HepG2 (cell line): ENCODE data around the gene FDXR. TPM values are rescaled to one million over a fixed set of nuclear protein-coding genes. Genes with fewer than 3 reads are reported as not detected.

ENCODE experiments used
- ATAC-seq: fragments of 200-7000 bp; cut with Tn5 transposase; 3 replicates; pipeline ENCODE4 v1.9.1; 2020; ENCODE audit warnings: mild to moderate bottlenecking, moderate library complexity
- BruUV-seq: library from RNA; stranded (reverse); fragments of 400-500 nt; replicated peaks from 2 replicates; lab custom pipeline; 2021; lab: Mats Ljungman, UMichigan
- CTCF ChIA-PET: fragments of 300-600 bp; formaldehyde crosslinking; extraction: SDS; loops from one replicate; lab custom pipeline; 2021; ENCODE audit warnings: low total read pairs, inconsistent platforms, low intra/inter-chr PET ratio; lab: Yijun Ruan, JAX
- POLR2A ChIA-PET: fragments of 350-600 bp; sonication (Branson Sonifier 250); formaldehyde crosslinking; loops from one replicate; lab custom pipeline; 2020; ENCODE audit warnings: antibody characterized with exemption, inconsistent platforms; lab: Yijun Ruan, JAX
- DNase-seq: peaks from one replicate; pipeline ENCODE4 v3.0.0-alpha.2; 2015; ENCODE audit warnings: low spot score
- FAIRE-seq: peaks from 3 replicates; lab custom pipeline; 2011; peaks lifted over from hg19 to GRCh38; lab: Jason Lieb, UNC
- H2AFZ ChIP-seq: one replicate; pipeline ENCODE4 v1.6.1; 2011; ENCODE audit warnings: low read length, inconsistent platforms
- H3K27ac ChIP-seq: fragments of 300-600 bp; 3 replicates; pipeline ENCODE4 v1.8.0; 2011; ENCODE audit warnings: mixed run types, mild to moderate bottlenecking, mixed read lengths, low read length, inconsistent platforms; ENCODE audit not compliant: insufficient read depth; ENCODE audit errors: extremely low read length
- H3K27me3 ChIP-seq, 2 experiments: fragments of 200-600 bp in 1 of 2; 2 replicates in 1 of 2; 3 replicates in 1 of 2; pipeline versions ENCODE4 v1.6.0 to v1.8.0; 2011; ENCODE audit warnings: low read length in 2 of 2, mild to moderate bottlenecking in 2 of 2, moderate library complexity in 2 of 2, inconsistent platforms in 1 of 2; ENCODE audit not compliant: insufficient read depth in 2 of 2, control insufficient read depth in 1 of 2
- H3K36me3 ChIP-seq, 2 experiments: fragments of 200-600 bp in 1 of 2; replicated peaks in 1 of 2; 2 replicates in 1 of 2; 3 replicates in 1 of 2; pipeline versions ENCODE4 v1.5.1 to v1.8.0; 2011; ENCODE audit warnings: low read length in 2 of 2, inconsistent platforms in 1 of 2; ENCODE audit not compliant: insufficient read depth in 2 of 2, control insufficient read depth in 1 of 2
- H3K4me1 ChIP-seq: 2 replicates; pipeline ENCODE4 v1.5.1; 2012; ENCODE audit warnings: low read length, inconsistent platforms; ENCODE audit not compliant: insufficient read depth
- H3K4me2 ChIP-seq: 2 replicates; pipeline ENCODE4 v1.6.0; 2011; ENCODE audit warnings: low read depth, low read length, inconsistent platforms
- H3K4me3 ChIP-seq, 3 experiments: fragments of 200-600 bp in 1 of 3; sonication (generic), shearing (Covaris generic) in 1 of 3; replicated peaks in 1 of 3; 2 replicates each; pipeline ENCODE4 v1.5.1; 2011 to 2016; ENCODE audit warnings: low read length in 3 of 3, inconsistent platforms in 2 of 3, low read depth in 2 of 3, mild to moderate bottlenecking in 2 of 3, control low read depth in 1 of 3, mixed read lengths in 1 of 3; ENCODE audit not compliant: insufficient read depth in 1 of 3
- H3K79me2 ChIP-seq: one replicate; pipeline ENCODE4 v1.6.1; 2011; ENCODE audit warnings: low read length, inconsistent platforms; ENCODE audit not compliant: insufficient read depth
- H3K9ac ChIP-seq: 2 replicates; pipeline ENCODE4 v1.6.0; 2011; ENCODE audit warnings: mild to moderate bottlenecking, low read depth, low read length, inconsistent platforms; ENCODE audit not compliant: insufficient read depth
- H3K9me3 ChIP-seq: 2 replicates; pipeline ENCODE4 v1.5.1; 2012; ENCODE audit warnings: mild to moderate bottlenecking, low read length
- H4K20me1 ChIP-seq: 2 replicates; pipeline ENCODE4 v1.6.0; 2011; ENCODE audit warnings: inconsistent platforms, mild to moderate bottlenecking, low read length, moderate library complexity; ENCODE audit not compliant: insufficient read depth
- DDIT3 ChIP-seq: sonication (generic); formaldehyde crosslinking; IDR thresholded peaks from 2 replicates; pipeline ENCODE4 v1.4.0; 2020; ENCODE audit warnings: mild to moderate bottlenecking, missing genetic modification reagents
- ELF3 ChIP-seq: IDR thresholded peaks from 2 replicates; pipeline ENCODE4 v1.6.1; 2016; ENCODE audit warnings: missing genetic modification reagents, missing compliant biosample characterization
- JUND ChIP-seq: sonication (generic); formaldehyde crosslinking; IDR thresholded peaks from 2 replicates; pipeline ENCODE4 v1.8.0; 2022; ENCODE audit warnings: mild to moderate bottlenecking, missing genetic modification reagents
- RAD51 ChIP-seq: fragments of 450-650 bp; IDR thresholded peaks from 2 replicates; pipeline ENCODE4 v1.6.1; 2016; ENCODE audit warnings: borderline replicate concordance
- RBAK ChIP-seq: sonication (generic); formaldehyde crosslinking; IDR thresholded peaks from 2 replicates; pipeline ENCODE4 v1.5.1; 2020; ENCODE audit warnings: mild to moderate bottlenecking, missing genetic modification reagents
- RFXANK ChIP-seq: IDR thresholded peaks from 2 replicates; pipeline ENCODE4 v1.6.1; 2016
- SOX6 ChIP-seq, 2 experiments: fragments of 450-650 bp in 1 of 2; sonication (generic) in 1 of 2; formaldehyde crosslinking in 1 of 2; IDR thresholded peaks; 2 replicates each; pipeline versions ENCODE4 v1.4.0 to v1.6.1; 2017 to 2020; ENCODE audit warnings: antibody characterized with exemption in 1 of 2, mild to moderate bottlenecking in 1 of 2, missing genetic modification reagents in 1 of 2
- TEAD2 ChIP-seq: sonication (generic); formaldehyde crosslinking; IDR thresholded peaks from 2 replicates; pipeline ENCODE4 v1.9.0; 2021; ENCODE audit warnings: missing genetic modification reagents
- THYN1 ChIP-seq: sonication (generic); formaldehyde crosslinking; IDR thresholded peaks from 2 replicates; pipeline ENCODE4 v1.8.1; 2023; ENCODE audit warnings: low read depth, mild to moderate bottlenecking, moderate library complexity, missing genetic modification reagents, borderline replicate concordance
- ZNF18 ChIP-seq: sonication (generic); formaldehyde crosslinking; IDR thresholded peaks from 2 replicates; pipeline ENCODE4 v1.8.0; 2022; ENCODE audit warnings: mild to moderate bottlenecking, missing genetic modification reagents; ENCODE audit not compliant: insufficient replicate concordance
- ZNF234 ChIP-seq: sonication (generic); formaldehyde crosslinking; conservative IDR thresholded peaks from 2 replicates; pipeline ENCODE4 v1.5.1; 2020; ENCODE audit warnings: mild to moderate bottlenecking, missing genetic modification reagents
- ZNF276 ChIP-seq: sonication (generic); formaldehyde crosslinking; IDR thresholded peaks from 2 replicates; pipeline ENCODE4 v1.4.0; 2020; ENCODE audit warnings: mild to moderate bottlenecking, low read depth, missing genetic modification reagents
- ZNF335 ChIP-seq: sonication (generic); formaldehyde crosslinking; IDR thresholded peaks from 2 replicates; pipeline ENCODE4 v1.4.0; 2020; ENCODE audit warnings: missing genetic modification reagents
- ZNF713 ChIP-seq: sonication (generic); formaldehyde crosslinking; IDR thresholded peaks from 2 replicates; pipeline ENCODE4 v1.4.0; 2020; ENCODE audit warnings: mild to moderate bottlenecking, missing genetic modification reagents
- ZNF792 ChIP-seq: IDR thresholded peaks from 2 replicates; pipeline ENCODE4 v1.6.1; 2016
- ZSCAN20 ChIP-seq: sonication (generic); formaldehyde crosslinking; IDR thresholded peaks from 2 replicates; pipeline ENCODE4 v1.4.0; 2020; ENCODE audit warnings: missing genetic modification reagents, mild to moderate bottlenecking, borderline replicate concordance
- WGBS: methylation state at CpG from one replicate; pipeline ENCODE4 v1.1.6; 2017; ENCODE audit warnings: low lambda C conversion rate; 5-methylcytosine and 5-hydroxymethylcytosine counted together
- in situ Hi-C: cut with HindIII; loops from 2 replicates; pipeline ENCODE4 v1.10.0; 2017; ENCODE audit warnings: low pct_unique_long_range_greater_than_20kb; ENCODE audit not compliant: extremely low pct_ligation_motif_present
- intact Hi-C: fragments of 100-400 bp; cut with micrococcal nuclease; formaldehyde crosslinking; loops from one replicate; pipeline ENCODE4 v1.10.0; 2022; ENCODE audit not compliant: unreplicated experiment
- polyA plus RNA-seq, 8 experiments: library from polyadenylated mRNA; depleted of rRNA in 3 of 8; stranded (reverse) in 7 of 8; unstranded in 1 of 8; fragments of >200 nt; fragmentation: Illumina TruSeq in 4 of 8; extraction: Trizol in 4 of 8; gene quantifications; 2 replicates each; pipeline versions ENCODE4 v1.2.1 to v1.2.3, GENCODE V29; 2011 to 2016; ENCODE audit warnings: low read depth in 4 of 8, missing spikeins in 1 of 8, mixed read lengths in 1 of 8; ENCODE audit not compliant: insufficient read depth in 1 of 8
- total RNA-seq, 5 experiments: library from RNA; depleted of rRNA; stranded (reverse); fragments of >200 nt; fragmentation: Illumina TruSeq; extraction: Trizol; gene quantifications; 2 replicates each; pipeline ENCODE4 v1.2.3, GENCODE V29; 2016; ENCODE audit warnings: low read depth in 1 of 5

The FDXR gene
- total and polyA plus RNA-seq, 2 of the 13 experiments (the other 11 are each of a cell fraction or from before 2014, with no cell fraction given): 23.4 to 116 TPM

- no peak for ATAC-seq
- DNase-seq: no peak
- H3K27ac ChIP-seq: no peak overlapping the region
- intact Hi-C loops: no loop called here
- H4K20me1 ChIP-seq: no peaks in the 10 kb centered on the region
- ChIA-PET CTCF (no interaction called here), POLR2A (interaction anchor here (1.3 kb wide), 1 partner anchor 45 kb away, joined by 3 read pairs; the partner anchor contains the start of gene FDXR)
- H3K9me3 ChIP-seq: no peaks in the 10 kb centered on the region
- H3K4me3 ChIP-seq: no peak overlapping the region
- TF ChIP-seq ZNF713 (CRISPR knock-in tag) (no peak), TEAD2 (no peak), ZNF18 (no peak), THYN1 (no peak)
- TF ChIP-seq, all 625 proteins: peak for 0
- in situ Hi-C loops: no loop called here
- no TSS peak for BruUV-seq
- Histone ChIP-seq H3K4me2 (no peak overlapping the region), H3K36me3 (peaks cover 0 to 2% of the 10 kb centered on the region in 2 experiments; a peak in 1 of 5 replicates), H2AFZ (no peak overlapping the region), H3K9ac (no peak overlapping the region), H3K27me3 (no peaks in the 10 kb centered on the region), H3K4me1 (peaks cover 15% of the 10 kb centered on the region), H3K79me2 (no peaks in the 10 kb centered on the region)
- WGBS: 100% methylated on average over 7 of the region's 11 CpGs
- FAIRE-seq: no peak
These were observed 45.0 kb downstream of the FDXR start for GRCh38 chr17:74827800-74828199.

- Histone ChIP-seq H3K4me1 (peaks cover 2% of the 10 kb centered on the region), H3K36me3 (peaks cover 0 to 2% of the 10 kb centered on the region in 2 experiments; a peak in 1 of 5 replicates), H2AFZ (no peak overlapping the region), H3K27ac (no peak overlapping the region), H3K27me3 (no peaks in the 10 kb centered on the region), H3K4me3 (no peak overlapping the region), H3K79me2 (no peaks in the 10 kb centered on the region), H3K4me2 (no peak overlapping the region), H3K9ac (no peak overlapping the region), H4K20me1 (no peaks in the 10 kb centered on the region), H3K9me3 (no peaks in the 10 kb centered on the region)
- DNase-seq (no peak), ATAC-seq (no peak), FAIRE-seq (no peak)
- 97% methylated on average over 9 of the region's 9 CpGs for WGBS
- in situ Hi-C loops (no loop called here), intact Hi-C loops (no loop called here)
- ChIA-PET CTCF (no interaction called here), POLR2A (no interaction called here)
- BruUV-seq: no TSS peak
- no peak for TF ChIP-seq ZNF234 (CRISPR knock-in tag)
- TF ChIP-seq ZNF335 (CRISPR knock-in tag): no peak
- no peak for TF ChIP-seq ZSCAN20
- TF ChIP-seq RAD51: no peak
- TF ChIP-seq RFXANK (CRISPR knock-in tag): no peak
- no peak for TF ChIP-seq ELF3 (CRISPR knock-in tag)
- no peak for TF ChIP-seq SOX6 (IDR thresholded peaks at IDR 0.05)
- no peak for TF ChIP-seq SOX6 (CRISPR knock-in tag; IDR thresholded peaks at IDR 0.05)
- no peak for TF ChIP-seq ZNF276 (CRISPR knock-in tag)
- TF ChIP-seq JUND (CRISPR knock-in tag): no peak
- TF ChIP-seq RBAK (CRISPR knock-in tag): no peak
- TF ChIP-seq ZNF713 (CRISPR knock-in tag): no peak
- no peak for TF ChIP-seq DDIT3 (CRISPR knock-in tag)
- TF ChIP-seq ZNF792: no peak
These were observed 46.7 kb downstream of the FDXR start for GRCh38 chr17:74825952-74826719.
